GM12872 (cell line): ENCODE measurements around the gene KYAT1.

Experiments
- TF ChIP-seq, protein P1 (sequence below): IDR thresholded peaks from 3 replicates; pipeline ENCODE4 v1.5.1; 2011; ENCODE audit warnings: low read depth, mild to moderate bottlenecking, low read length, moderate library complexity; ENCODE audit not compliant: insufficient read depth

Gene KYAT1

GRCh38 chr9:128903871-128904620 lies 22.3 kb upstream of the KYAT1 start:
- TF ChIP-seq, protein P1, sequence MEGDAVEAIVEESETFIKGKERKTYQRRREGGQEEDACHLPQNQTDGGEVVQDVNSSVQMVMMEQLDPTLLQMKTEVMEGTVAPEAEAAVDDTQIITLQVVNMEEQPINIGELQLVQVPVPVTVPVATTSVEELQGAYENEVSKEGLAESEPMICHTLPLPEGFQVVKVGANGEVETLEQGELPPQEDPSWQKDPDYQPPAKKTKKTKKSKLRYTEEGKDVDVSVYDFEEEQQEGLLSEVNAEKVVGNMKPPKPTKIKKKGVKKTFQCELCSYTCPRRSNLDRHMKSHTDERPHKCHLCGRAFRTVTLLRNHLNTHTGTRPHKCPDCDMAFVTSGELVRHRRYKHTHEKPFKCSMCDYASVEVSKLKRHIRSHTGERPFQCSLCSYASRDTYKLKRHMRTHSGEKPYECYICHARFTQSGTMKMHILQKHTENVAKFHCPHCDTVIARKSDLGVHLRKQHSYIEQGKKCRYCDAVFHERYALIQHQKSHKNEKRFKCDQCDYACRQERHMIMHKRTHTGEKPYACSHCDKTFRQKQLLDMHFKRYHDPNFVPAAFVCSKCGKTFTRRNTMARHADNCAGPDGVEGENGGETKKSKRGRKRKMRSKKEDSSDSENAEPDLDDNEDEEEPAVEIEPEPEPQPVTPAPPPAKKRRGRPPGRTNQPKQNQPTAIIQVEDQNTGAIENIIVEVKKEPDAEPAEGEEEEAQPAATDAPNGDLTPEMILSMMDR: no peak

GRCh38 chr9:128903079-128903461 lies 21.3 kb upstream of the KYAT1 start:
- TF ChIP-seq, protein P1: no peak

DNA sequence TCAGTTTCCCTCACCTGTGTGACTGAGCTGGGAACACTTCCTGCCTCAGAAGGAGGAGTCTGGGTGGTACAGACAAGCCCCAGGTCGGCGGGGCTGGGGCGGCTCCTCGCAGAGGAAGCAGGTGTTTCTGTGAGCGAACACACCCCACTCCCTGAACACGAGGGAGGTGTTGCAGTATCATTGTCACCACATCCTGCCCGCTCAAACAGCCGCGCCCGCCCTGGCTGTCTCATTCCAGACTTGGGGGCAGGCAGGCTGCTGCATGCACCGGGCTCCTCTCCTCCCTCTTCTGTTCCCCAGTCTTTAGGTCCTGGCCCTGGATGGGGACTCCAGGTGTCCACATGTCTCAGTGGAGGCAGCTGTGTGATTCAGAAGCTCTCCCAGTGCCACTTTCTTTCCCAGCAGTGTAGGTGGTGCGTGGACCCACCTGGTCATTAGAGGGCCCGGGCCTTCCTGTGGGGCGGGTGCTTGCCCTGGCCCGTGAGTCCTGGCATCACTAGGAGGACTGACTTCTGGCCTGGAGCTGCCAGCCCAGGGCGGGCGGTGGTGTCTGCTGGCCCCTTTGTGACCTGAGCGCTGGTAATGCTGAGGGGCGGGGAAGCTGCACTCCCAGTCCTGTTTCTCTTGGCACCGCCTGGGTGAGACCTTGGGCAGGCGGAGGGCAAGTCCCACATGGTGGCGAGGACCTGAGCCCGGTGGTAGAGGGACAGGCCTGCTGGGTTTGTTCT lies 20.8 kb upstream of the KYAT1 start:
- TF ChIP-seq, protein P1: no peak

DNA sequence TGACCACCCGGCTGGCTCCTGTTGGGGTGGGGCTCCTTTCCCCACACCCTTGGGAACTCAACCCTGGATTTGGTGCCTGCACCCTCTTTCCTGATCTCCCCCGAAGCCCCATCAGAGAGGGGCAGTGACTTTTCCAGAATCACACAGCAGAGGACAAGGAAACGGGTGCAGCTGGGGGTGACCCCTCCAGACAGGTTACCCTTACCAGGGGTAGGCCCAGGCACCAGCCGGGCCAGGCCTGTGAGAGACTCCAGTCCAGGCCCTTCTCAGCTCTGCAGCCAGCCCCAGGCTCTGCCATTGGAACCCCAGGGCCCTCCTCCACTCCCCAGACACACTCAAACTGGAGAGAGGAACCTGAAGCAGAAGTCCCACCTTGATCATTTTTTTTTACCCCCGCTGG lies 20.1 kb upstream of the KYAT1 start:
- TF ChIP-seq, protein P1: no peak

GRCh38 chr9:128901379-128901778 lies 19.6 kb upstream of the KYAT1 start:
- TF ChIP-seq, protein P1: no peak

- TF ChIP-seq, protein P1: no peak
Measured at GRCh38 chr9:128899566-128900322, 18.0 kb upstream of the KYAT1 start.
